AG04449 (cell line): ENCODE data around the gene ABHD17C.

ENCODE experiments used
- CTCF ChIA-PET: fragments of 350-600 bp; formaldehyde crosslinking; extraction: SDS; loops from one replicate; lab custom pipeline; 2021; ENCODE audit warnings: antibody characterized with exemption; lab: Yijun Ruan, JAX
- POLR2A ChIA-PET: fragments of 400-600, 350-600 bp; formaldehyde crosslinking; extraction: SDS; loops from one replicate; lab custom pipeline; 2020; ENCODE audit warnings: antibody characterized with exemption, inconsistent platforms; lab: Yijun Ruan, JAX
- DNase-seq: peaks from one replicate; pipeline ENCODE4 v3.0.0-alpha.2; 2010; ENCODE audit warnings: low read depth, low spot score
- H3K4me3 ChIP-seq: 2 replicates; pipeline ENCODE4 v1.5.1; 2011; ENCODE audit warnings: low read depth, mild to moderate bottlenecking, control low read depth, low read length
- TF ChIP-seq, protein P1 (sequence below): IDR thresholded peaks from one replicate; pipeline ENCODE4 v1.5.1; 2011; ENCODE audit warnings: mild to moderate bottlenecking, moderate library complexity, low read length, control low read depth, inconsistent platforms; ENCODE audit not compliant: insufficient read depth; ENCODE audit errors: missing control alignments

Gene ABHD17C

DNA sequence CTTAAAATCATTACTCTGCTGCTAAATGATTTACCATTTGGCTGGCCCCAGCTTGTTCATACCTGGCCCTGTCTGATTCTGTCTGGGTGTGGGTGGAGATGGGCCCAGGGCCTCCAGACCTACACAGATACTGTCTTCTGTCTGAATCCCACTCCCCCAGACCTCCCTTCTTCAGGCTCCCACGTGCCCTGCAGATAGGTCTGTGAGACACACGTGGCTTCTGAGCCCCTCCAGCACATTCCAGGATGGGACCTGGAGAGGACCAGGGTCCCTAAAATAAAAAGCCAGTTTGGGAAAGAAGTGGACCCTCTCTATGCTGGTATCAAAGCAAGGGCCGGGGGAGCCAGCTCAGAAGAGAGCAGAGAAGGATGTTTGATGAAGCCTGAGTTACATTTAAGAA, 69.4 kb downstream of the ABHD17C start:
- POLR2A ChIA-PET: no interaction called here
- TF ChIP-seq, protein P1, sequence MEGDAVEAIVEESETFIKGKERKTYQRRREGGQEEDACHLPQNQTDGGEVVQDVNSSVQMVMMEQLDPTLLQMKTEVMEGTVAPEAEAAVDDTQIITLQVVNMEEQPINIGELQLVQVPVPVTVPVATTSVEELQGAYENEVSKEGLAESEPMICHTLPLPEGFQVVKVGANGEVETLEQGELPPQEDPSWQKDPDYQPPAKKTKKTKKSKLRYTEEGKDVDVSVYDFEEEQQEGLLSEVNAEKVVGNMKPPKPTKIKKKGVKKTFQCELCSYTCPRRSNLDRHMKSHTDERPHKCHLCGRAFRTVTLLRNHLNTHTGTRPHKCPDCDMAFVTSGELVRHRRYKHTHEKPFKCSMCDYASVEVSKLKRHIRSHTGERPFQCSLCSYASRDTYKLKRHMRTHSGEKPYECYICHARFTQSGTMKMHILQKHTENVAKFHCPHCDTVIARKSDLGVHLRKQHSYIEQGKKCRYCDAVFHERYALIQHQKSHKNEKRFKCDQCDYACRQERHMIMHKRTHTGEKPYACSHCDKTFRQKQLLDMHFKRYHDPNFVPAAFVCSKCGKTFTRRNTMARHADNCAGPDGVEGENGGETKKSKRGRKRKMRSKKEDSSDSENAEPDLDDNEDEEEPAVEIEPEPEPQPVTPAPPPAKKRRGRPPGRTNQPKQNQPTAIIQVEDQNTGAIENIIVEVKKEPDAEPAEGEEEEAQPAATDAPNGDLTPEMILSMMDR: no peak
- CTCF ChIA-PET: interaction anchor here (1.1 to 2.9 kb wide), 7 partner anchors 9 to 206 kb away, joined by 3 to 8 read pairs (median 5); partner anchors contain the start of gene CEMIP
- no peak for DNase-seq
- H3K4me3 ChIP-seq: no peak overlapping the region

DNA sequence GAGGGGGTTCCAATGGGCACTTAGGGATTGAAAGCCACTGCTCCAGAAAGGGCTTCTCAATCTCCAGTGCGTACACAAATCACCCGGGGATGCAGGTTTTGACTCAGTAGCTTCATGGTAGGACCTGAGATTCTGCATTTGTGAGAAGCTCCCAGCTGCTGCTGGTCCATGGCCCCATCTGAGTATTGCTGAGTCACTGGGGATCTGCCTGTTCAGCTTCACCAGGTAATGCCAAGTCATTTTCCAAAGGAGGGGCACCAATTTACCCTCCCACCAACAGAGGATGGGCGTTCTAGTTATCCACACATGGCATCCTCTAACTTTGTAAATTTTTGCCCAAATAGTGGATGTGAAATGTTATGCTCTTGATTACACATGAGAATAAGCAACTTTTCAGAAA, 71.2 kb downstream of the ABHD17C start:
- POLR2A ChIA-PET: no interaction called here
- DNase-seq: no peak
- H3K4me3 ChIP-seq: no peak overlapping the region
- CTCF ChIA-PET: interaction anchor here (0.7 to 3.8 kb wide), 3 partner anchors 10 to 204 kb away, joined by 3 to 20 read pairs (median 6); no protein-coding TSS in a partner anchor
- TF ChIP-seq, protein P1: no peak

DNA sequence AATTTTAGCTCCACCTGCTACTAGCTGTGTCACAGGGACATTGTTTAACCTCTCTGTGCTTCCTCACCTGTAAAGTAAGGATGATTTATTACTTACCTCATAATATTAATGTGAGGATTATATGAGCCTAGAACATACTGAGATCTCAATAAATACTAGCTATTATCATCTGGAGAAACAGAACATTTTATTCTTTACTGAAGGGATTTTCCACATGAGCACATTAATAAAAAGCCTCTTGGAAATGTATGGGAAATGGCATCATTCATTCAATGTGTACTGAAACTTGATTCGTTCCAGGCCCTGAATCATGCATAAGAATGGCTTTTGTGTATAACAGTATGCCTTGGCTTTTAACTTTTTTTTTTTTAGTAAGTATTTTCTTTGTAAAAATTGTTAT, 73.0 kb downstream of the ABHD17C start:
- ChIA-PET CTCF (interaction anchor here (1.0 to 3.8 kb wide), 4 partner anchors 9 to 312 kb away, joined by 3 to 20 read pairs (median 5); no protein-coding TSS in a partner anchor), POLR2A (no interaction called here)
- no peak overlapping the region for H3K4me3 ChIP-seq
- TF ChIP-seq, protein P1: no peak
- DNase-seq: no peak

DNA sequence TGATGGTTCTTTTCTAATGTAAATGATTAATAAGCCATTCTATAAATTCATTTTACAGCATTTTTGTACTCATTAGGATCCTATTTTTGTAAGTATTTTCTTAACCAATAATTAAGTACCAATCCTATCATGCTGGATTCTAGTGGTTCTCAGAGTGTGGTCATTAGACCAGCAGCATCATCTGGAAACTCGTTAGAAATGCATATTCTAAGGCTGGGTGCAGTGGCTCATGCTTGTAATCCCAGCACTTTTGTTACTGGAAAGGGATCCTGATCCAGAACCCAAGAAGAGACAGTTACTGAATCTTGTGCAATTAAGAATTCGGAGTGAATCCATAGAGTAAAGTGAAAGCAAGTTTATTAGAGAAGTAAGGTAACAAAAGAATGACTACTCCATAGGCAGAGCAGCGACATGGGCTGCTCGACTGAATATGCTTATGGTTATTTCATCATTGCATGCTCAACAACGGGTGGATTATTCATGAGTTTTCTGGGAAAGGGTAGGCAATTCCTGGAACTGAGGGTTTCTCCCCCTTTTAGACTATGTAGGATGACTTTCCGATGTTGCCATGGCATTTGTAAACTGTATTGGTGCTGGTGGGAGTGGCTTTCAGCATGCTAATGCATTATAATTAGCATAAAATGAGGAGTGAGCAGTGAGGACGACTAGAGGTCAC, 74.2 kb downstream of the ABHD17C start:
- POLR2A ChIA-PET: no interaction called here
- CTCF ChIA-PET: no interaction called here
- TF ChIP-seq, protein P1: no peak
- no peak for DNase-seq
- no peak overlapping the region for H3K4me3 ChIP-seq

DNA sequence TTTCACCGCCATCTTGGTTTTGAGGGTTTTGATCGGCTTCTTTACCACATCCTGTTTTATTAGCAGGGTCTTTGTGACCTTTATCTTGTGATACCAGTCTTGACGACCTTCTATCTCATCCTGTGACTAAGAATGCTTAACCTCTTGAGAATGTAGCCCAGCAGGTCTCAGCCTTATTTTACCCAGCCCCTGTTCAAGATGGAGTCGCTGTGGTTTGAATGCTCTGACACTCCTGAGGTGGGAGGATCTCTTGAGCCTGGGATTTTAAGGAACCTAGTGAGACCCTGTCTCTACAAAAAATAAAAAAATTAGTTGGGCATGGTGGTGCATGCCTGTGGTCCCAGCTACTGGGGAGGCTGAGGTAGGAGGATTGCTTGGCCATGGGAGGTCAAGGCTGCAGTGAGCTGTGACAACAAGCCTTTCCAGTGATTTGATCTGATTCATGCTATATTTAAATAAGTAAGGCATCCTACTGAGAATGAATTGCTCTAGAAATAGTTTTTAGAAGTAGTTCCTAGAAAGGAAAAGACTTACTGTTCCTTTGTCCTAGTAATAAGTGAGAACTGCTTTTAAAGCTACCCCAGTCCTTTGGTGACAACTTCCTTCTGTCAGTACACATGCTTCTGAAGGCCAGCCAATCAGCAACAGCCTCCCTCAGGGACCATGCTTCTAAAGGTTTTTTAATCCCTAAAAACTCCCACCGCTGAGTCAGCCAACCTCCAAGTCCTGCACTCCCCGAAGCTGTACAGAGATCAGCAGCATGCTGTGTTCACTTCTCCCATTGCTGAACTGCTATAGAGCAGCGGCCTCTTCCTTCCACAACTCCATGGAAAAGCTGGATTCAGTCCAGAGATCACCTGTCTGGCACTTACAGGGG, 75.0 kb downstream of the ABHD17C start:
- TF ChIP-seq, protein P1: no peak
- no peak overlapping the region for H3K4me3 ChIP-seq
- CTCF ChIA-PET: interaction anchor here (0.8 to 1.2 kb wide), 2 partner anchors 314 to 326 kb away, joined by 3 to 5 read pairs; no protein-coding TSS in a partner anchor
- DNase-seq: no peak
- POLR2A ChIA-PET: no interaction called here
